ENCODE results near the gene ROR1. TPM values are rescaled to one million over a fixed set of nuclear protein-coding genes. Genes with fewer than 3 reads are reported as not detected.

Gene ROR1
- total RNA-seq, 6 experiments from 2014 or later = 0.04 to 0.58 (median 0.37) TPM

GRCh38 chr1:64031236-64031635, 257.4 kb downstream of the ROR1 start:
- no peak overlapping the region for H3K27ac ChIP-seq
- H3K4me3 ChIP-seq = no peak overlapping the region
- ATAC-seq (no peak), DNase-seq (no peak)
- intact Hi-C loops (cut with DNase I) = no loop called here
- H3K27me3 ChIP-seq = no peaks in the 10 kb centered on the region
- WGBS (ENCODE audit: insufficient coverage, low coverage, low lambda C conversion rate, missing lambda C conversion rate) = 33% methylated on average over 1 of the region's 1 CpG
- H3K9me3 ChIP-seq = no peaks in the 10 kb centered on the region
- no peak for TF ChIP-seq CTCF (IDR thresholded peaks at IDR 0.05)
- no peak for TF ChIP-seq POLR2A (IDR thresholded peaks at IDR 0.05)
- no peaks in the 10 kb centered on the region for H3K4me1 ChIP-seq
- no peaks in the 10 kb centered on the region for H3K36me3 ChIP-seq

GRCh38 chr1:64033667-64034220, 259.9 kb downstream of the ROR1 start:
- H3K27me3 ChIP-seq = no peaks in the 10 kb centered on the region
- WGBS (ENCODE audit: insufficient coverage, low coverage, low lambda C conversion rate, missing lambda C conversion rate) = 42% methylated on average over 3 of the region's 3 CpGs
- TF ChIP-seq CTCF (IDR thresholded peaks at IDR 0.05) (no peak), POLR2A (IDR thresholded peaks at IDR 0.05) (no peak)
- H3K4me1 ChIP-seq = no peaks in the 10 kb centered on the region
- no peaks in the 10 kb centered on the region for H3K36me3 ChIP-seq
- DNase-seq = no peak
- no peaks in the 10 kb centered on the region for H3K9me3 ChIP-seq
- no peak overlapping the region for H3K4me3 ChIP-seq
- no peak overlapping the region for H3K27ac ChIP-seq
- ATAC-seq = no peak
- intact Hi-C loops (cut with DNase I) = no loop called here

GRCh38 chr1:64036549-64036948, 262.7 kb downstream of the ROR1 start:
- H3K9me3 ChIP-seq = no peaks in the 10 kb centered on the region
- no peak for TF ChIP-seq POLR2A (IDR thresholded peaks at IDR 0.05)
- TF ChIP-seq CTCF (IDR thresholded peaks at IDR 0.05) = no peak
- ATAC-seq (no peak), DNase-seq (no peak)
- H3K4me1 ChIP-seq = no peaks in the 10 kb centered on the region
- H3K27ac ChIP-seq = no peak overlapping the region
- H3K36me3 ChIP-seq = no peaks in the 10 kb centered on the region
- no peak overlapping the region for H3K4me3 ChIP-seq
- WGBS (ENCODE audit: insufficient coverage, low coverage, low lambda C conversion rate, missing lambda C conversion rate) = 58% methylated on average over 2 of the region's 2 CpGs
- intact Hi-C loops (cut with DNase I) = no loop called here
- H3K27me3 ChIP-seq = no peaks in the 10 kb centered on the region

GRCh38 chr1:64038119-64038518, 264.3 kb downstream of the ROR1 start:
- H3K36me3 ChIP-seq = no peaks in the 10 kb centered on the region
- H3K27ac ChIP-seq = no peak overlapping the region
- WGBS (ENCODE audit: insufficient coverage, low coverage, low lambda C conversion rate, missing lambda C conversion rate) = 81% methylated on average over 4 of the region's 4 CpGs
- intact Hi-C loops (cut with DNase I) = no loop called here
- ATAC-seq (no peak), DNase-seq (no peak)
- H3K4me1 ChIP-seq = no peaks in the 10 kb centered on the region
- no peak overlapping the region for H3K4me3 ChIP-seq
- no peaks in the 10 kb centered on the region for H3K27me3 ChIP-seq
- TF ChIP-seq POLR2A (IDR thresholded peaks at IDR 0.05) (no peak), CTCF (IDR thresholded peaks at IDR 0.05) (no peak)
- no peaks in the 10 kb centered on the region for H3K9me3 ChIP-seq

- H3K9me3 ChIP-seq = no peaks in the 10 kb centered on the region
- no peaks in the 10 kb centered on the region for H3K4me1 ChIP-seq
- intact Hi-C loops (cut with DNase I) = no loop called here
- no peak overlapping the region for H3K27ac ChIP-seq
- H3K27me3 ChIP-seq = no peaks in the 10 kb centered on the region
- ATAC-seq = no peak
- H3K36me3 ChIP-seq = no peaks in the 10 kb centered on the region
- 67% methylated on average over 1 of the region's 1 CpG for WGBS (ENCODE audit: insufficient coverage, low coverage, low lambda C conversion rate, missing lambda C conversion rate)
- TF ChIP-seq POLR2A (IDR thresholded peaks at IDR 0.05) (no peak), CTCF (IDR thresholded peaks at IDR 0.05) (no peak)
- DNase-seq = no peak
- H3K4me3 ChIP-seq = no peak overlapping the region
These were observed 265.1 kb downstream of the ROR1 start for GRCh38 chr1:64038965-64039364.

Measured in right lobe of liver (tissue), 6 donors.